H1 (cell line): Measurements from ENCODE around the gene CNOT6. TPM values are rescaled to one million over a fixed set of nuclear protein-coding genes. Genes with fewer than 3 reads are reported as not detected.

Experiments
- ATF3 ChIP-seq: IDR thresholded peaks from 2 replicates; pipeline ENCODE4 v1.6.1; 2011; ENCODE audit warnings: low read depth, mild to moderate bottlenecking, low read length; ENCODE audit not compliant: insufficient read depth
- CBX5 ChIP-seq: fragments of 300-800, 300-1000 bp; sonication (generic); IDR thresholded peaks from 2 replicates; pipeline ENCODE4 v1.7.1; 2016; ENCODE audit warnings: antibody characterized with exemption, low read length, low read depth
- EGR1 ChIP-seq: IDR thresholded peaks from 2 replicates; pipeline ENCODE4 v1.6.1; 2011; ENCODE audit warnings: low read depth, low read length, borderline replicate concordance
- EP300 ChIP-seq, 2 experiments: IDR thresholded peaks; 1 replicate in 1 of 2; 2 replicates in 1 of 2; pipeline ENCODE4 v1.6.1; 2011 to 2012; ENCODE audit warnings: low read depth in 2 of 2, low read length in 2 of 2, mild to moderate bottlenecking in 2 of 2, borderline replicate concordance in 1 of 2, inconsistent platforms in 1 of 2, moderate library complexity in 1 of 2
- EZH2 ChIP-seq: fragments of 200-600 bp; sonication (generic); IDR thresholded peaks from 2 replicates; pipeline ENCODE4 v1.7.1; 2012; ENCODE audit warnings: low read depth, mild to moderate bottlenecking, moderate library complexity, low read length, inconsistent platforms; ENCODE audit not compliant: severe bottlenecking
- GABPA ChIP-seq: IDR thresholded peaks from 2 replicates; pipeline ENCODE4 v1.6.1; 2011; ENCODE audit warnings: mild to moderate bottlenecking, low read length, moderate library complexity, borderline replicate concordance; ENCODE audit not compliant: insufficient read depth
- KDM4A ChIP-seq: IDR thresholded peaks from one replicate; pipeline ENCODE4 v1.7.1; 2012; ENCODE audit warnings: low read depth, mild to moderate bottlenecking, moderate library complexity, low read length, inconsistent platforms; ENCODE audit not compliant: severe bottlenecking
- KDM5A ChIP-seq: fragments of 200-600 bp; IDR thresholded peaks from 2 replicates; pipeline ENCODE4 v1.7.1; 2012; ENCODE audit warnings: mild to moderate bottlenecking, low read length, inconsistent platforms, mixed read lengths
- MAFK ChIP-seq: IDR thresholded peaks from 2 replicates; pipeline ENCODE4 v1.6.1; 2012; ENCODE audit warnings: low read depth, mild to moderate bottlenecking, improper control_type of control experiment, low read length
- RXRA ChIP-seq: IDR thresholded peaks from 2 replicates; pipeline ENCODE4 v1.6.1; 2011; ENCODE audit warnings: low read depth, mild to moderate bottlenecking, low read length, moderate library complexity; ENCODE audit not compliant: insufficient read depth
- SRF ChIP-seq: IDR thresholded peaks from 2 replicates; pipeline ENCODE4 v1.6.1; 2011; ENCODE audit warnings: mild to moderate bottlenecking, low read depth, low read length, moderate library complexity
- polyA plus RNA-seq, 7 experiments: library from polyadenylated mRNA; depleted of rRNA in 3 of 7; stranded (reverse) in 5 of 7; unstranded in 2 of 7; fragments of >200 nt in 5 of 7; fragments of 200-250 nt in 2 of 7; gene quantifications; 1 replicate in 5 of 7; 2 replicates in 1 of 7; 4 replicates in 1 of 7; pipeline versions ENCODE4 v1.2.1 to v1.2.3, GENCODE V29; 2011 to 2013; ENCODE audit warnings: missing spikeins in 2 of 7, mixed read lengths in 2 of 7
- total RNA-seq: library from RNA; stranded (reverse); fragmentation: NEBNext Ultra II Directional; extraction: Animal tissue kit (Norgen Biotek cat#: 25700); gene quantifications from 2 replicates; pipeline ENCODE4 v1.2.1, GENCODE V29; 2021

CNOT6 gene
- total and polyA plus RNA-seq, 2 of the 8 experiments (the other 6 are each of a cell fraction or from before 2014, with no cell fraction given), result 10.7 to 45.4 TPM

- TF ChIP-seq KDM4A, result no peak
- no peak for TF ChIP-seq RXRA
- TF ChIP-seq EGR1, result no peak
- TF ChIP-seq CBX5, result no peak
- TF ChIP-seq EP300 (IDR thresholded peaks at IDR 0.05; ENCODE audit: borderline replicate concordance in 1 of 2, low read depth in 2 of 2, low read length in 2 of 2), result no peak
- no peak for TF ChIP-seq SRF
- TF ChIP-seq EZH2, result no peak
- no peak for TF ChIP-seq KDM5A
- TF ChIP-seq MAFK, result no peak
- TF ChIP-seq GABPA, result no peak
- no peak for TF ChIP-seq ATF3
- TF ChIP-seq, all 59 proteins: peak for 0
These were observed 119.1 kb downstream of the CNOT6 start (continued) for GRCh38 chr5:180613188-180613813.
